HepG2 (cell line): ENCODE data around the gene SWI5. TPM values are rescaled to one million over a fixed set of nuclear protein-coding genes. Genes with fewer than 3 reads are reported as not detected.

Experiments used
- DMAP1 ChIP-seq: IDR thresholded peaks from 2 replicates; pipeline ENCODE4 v1.6.1; 2016
- ISL2 ChIP-seq: sonication (generic); formaldehyde crosslinking; IDR thresholded peaks from 2 replicates; pipeline ENCODE4 v1.5.0; 2020; ENCODE audit warnings: missing genetic modification reagents
- ISX ChIP-seq: sonication (generic); formaldehyde crosslinking; conservative IDR thresholded peaks from 2 replicates; pipeline ENCODE4 v1.5.0; 2020; ENCODE audit warnings: missing genetic modification reagents
- NR2C2 ChIP-seq: sonication (generic); formaldehyde crosslinking; IDR thresholded peaks from 2 replicates; pipeline ENCODE4 v1.4.0; 2020; ENCODE audit warnings: missing genetic modification reagents, mild to moderate bottlenecking, moderate library complexity, borderline replicate concordance
- ONECUT2 ChIP-seq: sonication (generic); formaldehyde crosslinking; IDR thresholded peaks from 2 replicates; pipeline ENCODE4 v1.4.0; 2020; ENCODE audit warnings: missing genetic modification reagents
- PHB2 ChIP-seq: fragments of 450-650 bp; IDR thresholded peaks from 2 replicates; pipeline ENCODE4 v1.6.1; 2018; ENCODE audit not compliant: partially characterized antibody
- POGZ ChIP-seq: sonication (generic); formaldehyde crosslinking; IDR thresholded peaks from 2 replicates; pipeline ENCODE4 v1.4.0; 2020; ENCODE audit warnings: mild to moderate bottlenecking, missing genetic modification reagents
- POLR2G ChIP-seq: fragments of 200-400 bp; formaldehyde crosslinking; IDR thresholded peaks from 2 replicates; pipeline ENCODE4 v1.6.1; 2018; ENCODE audit warnings: mild to moderate bottlenecking, low read depth, low read length, moderate library complexity
- SRY ChIP-seq: sonication (generic); formaldehyde crosslinking; IDR thresholded peaks from 2 replicates; pipeline ENCODE4 v1.8.0; 2022; ENCODE audit warnings: mild to moderate bottlenecking, missing genetic modification reagents
- ZNF225 ChIP-seq: sonication (generic); formaldehyde crosslinking; IDR thresholded peaks from 2 replicates; pipeline ENCODE4 v1.4.0; 2020; ENCODE audit warnings: mild to moderate bottlenecking, missing genetic modification reagents
- ZNF333 ChIP-seq: sonication (generic); formaldehyde crosslinking; IDR thresholded peaks from 2 replicates; pipeline ENCODE4 v1.4.0; 2020; ENCODE audit warnings: mild to moderate bottlenecking, missing genetic modification reagents, borderline replicate concordance
- ZNF382 ChIP-seq: sonication (generic); formaldehyde crosslinking; IDR thresholded peaks from 2 replicates; pipeline ENCODE4 v1.5.0; 2020; ENCODE audit warnings: missing genetic modification reagents, mild to moderate bottlenecking, borderline replicate concordance
- ZNF570 ChIP-seq: sonication (generic); formaldehyde crosslinking; IDR thresholded peaks from 2 replicates; pipeline ENCODE4 v1.4.0; 2020; ENCODE audit warnings: mild to moderate bottlenecking, missing genetic modification reagents, borderline replicate concordance
- ZNF761 ChIP-seq: sonication (generic); formaldehyde crosslinking; conservative IDR thresholded peaks from 2 replicates; pipeline ENCODE4 v1.4.0; 2020; ENCODE audit warnings: mild to moderate bottlenecking, missing genetic modification reagents
- polyA plus RNA-seq, 8 experiments: library from polyadenylated mRNA; depleted of rRNA in 3 of 8; stranded (reverse) in 7 of 8; unstranded in 1 of 8; fragments of >200 nt; fragmentation: Illumina TruSeq in 4 of 8; extraction: Trizol in 4 of 8; gene quantifications; 2 replicates each; pipeline versions ENCODE4 v1.2.1 to v1.2.3, GENCODE V29; 2011 to 2016; ENCODE audit warnings: low read depth in 4 of 8, missing spikeins in 1 of 8, mixed read lengths in 1 of 8; ENCODE audit not compliant: insufficient read depth in 1 of 8
- total RNA-seq, 5 experiments: library from RNA; depleted of rRNA; stranded (reverse); fragments of >200 nt; fragmentation: Illumina TruSeq; extraction: Trizol; gene quantifications; 2 replicates each; pipeline ENCODE4 v1.2.3, GENCODE V29; 2016; ENCODE audit warnings: low read depth in 1 of 5
- TF ChIP-seq, protein P1 (sequence below): sonication (generic); formaldehyde crosslinking; IDR thresholded peaks from 2 replicates; pipeline ENCODE4 v1.4.0; 2020; ENCODE audit warnings: mild to moderate bottlenecking, missing genetic modification reagents
- TF ChIP-seq, protein P2 (sequence below): sonication (generic); formaldehyde crosslinking; IDR thresholded peaks from 2 replicates; pipeline ENCODE4 v1.8.0; 2022; ENCODE audit warnings: mild to moderate bottlenecking, missing genetic modification reagents, moderate library complexity
- TF ChIP-seq, protein P3 (sequence below): sonication (generic); formaldehyde crosslinking; IDR thresholded peaks from 2 replicates; pipeline ENCODE4 v1.5.0; 2020; ENCODE audit warnings: mild to moderate bottlenecking, missing genetic modification reagents
- TF ChIP-seq, protein P4 (sequence below): sonication (generic); formaldehyde crosslinking; IDR thresholded peaks from 2 replicates; pipeline ENCODE4 v1.4.0; 2020; ENCODE audit warnings: missing genetic modification reagents
- TF ChIP-seq, protein P5 (sequence below): sonication (generic); formaldehyde crosslinking; IDR thresholded peaks from 2 replicates; pipeline ENCODE4 v1.8.0; 2022; ENCODE audit warnings: mild to moderate bottlenecking, missing genetic modification reagents, moderate library complexity

SWI5 gene
- total and polyA plus RNA-seq, 2 of the 13 experiments (the other 11 are each of a cell fraction or from before 2014, with no cell fraction given): 39.2 to 41.0 TPM

DNA sequence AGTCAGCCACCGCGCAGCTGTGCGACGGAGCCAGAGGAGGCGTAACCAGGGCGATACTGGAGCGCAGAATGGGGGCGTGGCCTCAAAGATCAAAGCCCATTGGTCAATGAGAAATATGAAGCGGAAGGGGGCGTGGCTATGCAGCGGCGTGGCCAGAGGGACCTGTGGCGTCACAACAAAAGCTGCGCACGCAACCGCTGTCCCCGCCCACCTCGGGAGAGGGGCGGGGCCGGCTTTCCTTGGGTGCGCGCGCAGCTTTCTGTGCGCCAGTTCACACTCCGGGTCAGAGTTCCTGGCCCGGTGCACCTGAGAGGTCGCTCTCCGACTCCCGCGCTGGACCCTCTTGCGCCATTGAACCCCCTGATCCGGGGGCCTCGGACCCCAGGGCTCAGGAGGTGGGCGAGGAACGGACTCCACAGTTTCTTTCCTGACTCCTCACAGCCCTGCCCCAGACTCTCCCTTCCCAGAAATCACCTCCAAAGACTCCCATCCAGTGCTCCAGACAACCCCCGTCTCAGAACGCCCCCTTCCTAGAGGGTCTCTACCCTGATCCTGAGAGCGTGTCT lies at the start of gene SWI5 (continued):
- TF ChIP-seq, protein P1, sequence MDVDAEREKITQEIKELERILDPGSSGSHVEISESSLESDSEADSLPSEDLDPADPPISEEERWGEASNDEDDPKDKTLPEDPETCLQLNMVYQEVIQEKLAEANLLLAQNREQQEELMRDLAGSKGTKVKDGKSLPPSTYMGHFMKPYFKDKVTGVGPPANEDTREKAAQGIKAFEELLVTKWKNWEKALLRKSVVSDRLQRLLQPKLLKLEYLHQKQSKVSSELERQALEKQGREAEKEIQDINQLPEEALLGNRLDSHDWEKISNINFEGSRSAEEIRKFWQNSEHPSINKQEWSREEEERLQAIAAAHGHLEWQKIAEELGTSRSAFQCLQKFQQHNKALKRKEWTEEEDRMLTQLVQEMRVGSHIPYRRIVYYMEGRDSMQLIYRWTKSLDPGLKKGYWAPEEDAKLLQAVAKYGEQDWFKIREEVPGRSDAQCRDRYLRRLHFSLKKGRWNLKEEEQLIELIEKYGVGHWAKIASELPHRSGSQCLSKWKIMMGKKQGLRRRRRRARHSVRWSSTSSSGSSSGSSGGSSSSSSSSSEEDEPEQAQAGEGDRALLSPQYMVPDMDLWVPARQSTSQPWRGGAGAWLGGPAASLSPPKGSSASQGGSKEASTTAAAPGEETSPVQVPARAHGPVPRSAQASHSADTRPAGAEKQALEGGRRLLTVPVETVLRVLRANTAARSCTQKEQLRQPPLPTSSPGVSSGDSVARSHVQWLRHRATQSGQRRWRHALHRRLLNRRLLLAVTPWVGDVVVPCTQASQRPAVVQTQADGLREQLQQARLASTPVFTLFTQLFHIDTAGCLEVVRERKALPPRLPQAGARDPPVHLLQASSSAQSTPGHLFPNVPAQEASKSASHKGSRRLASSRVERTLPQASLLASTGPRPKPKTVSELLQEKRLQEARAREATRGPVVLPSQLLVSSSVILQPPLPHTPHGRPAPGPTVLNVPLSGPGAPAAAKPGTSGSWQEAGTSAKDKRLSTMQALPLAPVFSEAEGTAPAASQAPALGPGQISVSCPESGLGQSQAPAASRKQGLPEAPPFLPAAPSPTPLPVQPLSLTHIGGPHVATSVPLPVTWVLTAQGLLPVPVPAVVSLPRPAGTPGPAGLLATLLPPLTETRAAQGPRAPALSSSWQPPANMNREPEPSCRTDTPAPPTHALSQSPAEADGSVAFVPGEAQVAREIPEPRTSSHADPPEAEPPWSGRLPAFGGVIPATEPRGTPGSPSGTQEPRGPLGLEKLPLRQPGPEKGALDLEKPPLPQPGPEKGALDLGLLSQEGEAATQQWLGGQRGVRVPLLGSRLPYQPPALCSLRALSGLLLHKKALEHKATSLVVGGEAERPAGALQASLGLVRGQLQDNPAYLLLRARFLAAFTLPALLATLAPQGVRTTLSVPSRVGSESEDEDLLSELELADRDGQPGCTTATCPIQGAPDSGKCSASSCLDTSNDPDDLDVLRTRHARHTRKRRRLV (CRISPR knock-in tag): peak; percentile 55; the same call in 1 of the 2 replicates
- TF ChIP-seq ZNF382 (CRISPR knock-in tag) (no peak), ZNF333 (0 out of 2 replicates have a peak, but pooled peaks have one; percentile 44), ISX (CRISPR knock-in tag) (no peak), DMAP1 (CRISPR knock-in tag) (peak; percentile 35; the same call in 1 of the 2 replicates), POGZ (CRISPR knock-in tag) (no peak; the same call in 1 of the 2 replicates), PHB2 (no peak), ISL2 (CRISPR knock-in tag) (0 out of 2 replicates have a peak, but pooled peaks have one; percentile 3), ZNF761 (CRISPR knock-in tag) (no peak), SRY (CRISPR knock-in tag) (no peak), ZNF225 (CRISPR knock-in tag) (no peak), ZNF570 (CRISPR knock-in tag) (no peak), POLR2G (peak; percentile 97), ONECUT2 (CRISPR knock-in tag) (no peak), NR2C2 (CRISPR knock-in tag) (peak; percentile 81)
- TF ChIP-seq, protein P2, sequence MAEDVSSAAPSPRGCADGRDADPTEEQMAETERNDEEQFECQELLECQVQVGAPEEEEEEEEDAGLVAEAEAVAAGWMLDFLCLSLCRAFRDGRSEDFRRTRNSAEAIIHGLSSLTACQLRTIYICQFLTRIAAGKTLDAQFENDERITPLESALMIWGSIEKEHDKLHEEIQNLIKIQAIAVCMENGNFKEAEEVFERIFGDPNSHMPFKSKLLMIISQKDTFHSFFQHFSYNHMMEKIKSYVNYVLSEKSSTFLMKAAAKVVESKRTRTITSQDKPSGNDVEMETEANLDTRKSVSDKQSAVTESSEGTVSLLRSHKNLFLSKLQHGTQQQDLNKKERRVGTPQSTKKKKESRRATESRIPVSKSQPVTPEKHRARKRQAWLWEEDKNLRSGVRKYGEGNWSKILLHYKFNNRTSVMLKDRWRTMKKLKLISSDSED (CRISPR knock-in tag): no peak
- TF ChIP-seq, protein P3, sequence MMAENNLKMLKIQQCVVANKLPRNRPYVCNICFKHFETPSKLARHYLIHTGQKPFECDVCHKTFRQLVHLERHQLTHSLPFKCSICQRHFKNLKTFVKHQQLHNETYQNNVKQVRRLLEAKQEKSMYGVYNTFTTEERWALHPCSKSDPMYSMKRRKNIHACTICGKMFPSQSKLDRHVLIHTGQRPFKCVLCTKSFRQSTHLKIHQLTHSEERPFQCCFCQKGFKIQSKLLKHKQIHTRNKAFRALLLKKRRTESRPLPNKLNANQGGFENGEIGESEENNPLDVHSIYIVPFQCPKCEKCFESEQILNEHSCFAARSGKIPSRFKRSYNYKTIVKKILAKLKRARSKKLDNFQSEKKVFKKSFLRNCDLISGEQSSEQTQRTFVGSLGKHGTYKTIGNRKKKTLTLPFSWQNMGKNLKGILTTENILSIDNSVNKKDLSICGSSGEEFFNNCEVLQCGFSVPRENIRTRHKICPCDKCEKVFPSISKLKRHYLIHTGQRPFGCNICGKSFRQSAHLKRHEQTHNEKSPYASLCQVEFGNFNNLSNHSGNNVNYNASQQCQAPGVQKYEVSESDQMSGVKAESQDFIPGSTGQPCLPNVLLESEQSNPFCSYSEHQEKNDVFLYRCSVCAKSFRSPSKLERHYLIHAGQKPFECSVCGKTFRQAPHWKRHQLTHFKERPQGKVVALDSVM (CRISPR knock-in tag): no peak
- TF ChIP-seq, protein P4, sequence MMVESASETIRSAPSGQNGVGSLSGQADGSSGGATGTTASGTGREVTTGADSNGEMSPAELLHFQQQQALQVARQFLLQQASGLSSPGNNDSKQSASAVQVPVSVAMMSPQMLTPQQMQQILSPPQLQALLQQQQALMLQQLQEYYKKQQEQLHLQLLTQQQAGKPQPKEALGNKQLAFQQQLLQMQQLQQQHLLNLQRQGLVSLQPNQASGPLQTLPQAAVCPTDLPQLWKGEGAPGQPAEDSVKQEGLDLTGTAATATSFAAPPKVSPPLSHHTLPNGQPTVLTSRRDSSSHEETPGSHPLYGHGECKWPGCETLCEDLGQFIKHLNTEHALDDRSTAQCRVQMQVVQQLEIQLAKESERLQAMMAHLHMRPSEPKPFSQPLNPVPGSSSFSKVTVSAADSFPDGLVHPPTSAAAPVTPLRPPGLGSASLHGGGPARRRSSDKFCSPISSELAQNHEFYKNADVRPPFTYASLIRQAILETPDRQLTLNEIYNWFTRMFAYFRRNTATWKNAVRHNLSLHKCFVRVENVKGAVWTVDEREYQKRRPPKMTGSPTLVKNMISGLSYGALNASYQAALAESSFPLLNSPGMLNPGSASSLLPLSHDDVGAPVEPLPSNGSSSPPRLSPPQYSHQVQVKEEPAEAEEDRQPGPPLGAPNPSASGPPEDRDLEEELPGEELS (CRISPR knock-in tag): no peak; the same call in 1 of the 2 replicates
- TF ChIP-seq, protein P5, sequence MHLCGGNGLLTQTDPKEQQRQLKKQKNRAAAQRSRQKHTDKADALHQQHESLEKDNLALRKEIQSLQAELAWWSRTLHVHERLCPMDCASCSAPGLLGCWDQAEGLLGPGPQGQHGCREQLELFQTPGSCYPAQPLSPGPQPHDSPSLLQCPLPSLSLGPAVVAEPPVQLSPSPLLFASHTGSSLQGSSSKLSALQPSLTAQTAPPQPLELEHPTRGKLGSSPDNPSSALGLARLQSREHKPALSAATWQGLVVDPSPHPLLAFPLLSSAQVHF (CRISPR knock-in tag): no peak
